K562 (cell line): ENCODE data around the gene TSGA10IP. TPM values are rescaled to one million over a fixed set of nuclear protein-coding genes. Genes with fewer than 3 reads are reported as not detected.

Experiments used
- ASH1L ChIP-seq: fragments of 450-650 bp; IDR thresholded peaks from 2 replicates; pipeline ENCODE4 v1.6.1; 2018; ENCODE audit warnings: borderline replicate concordance, mild to moderate bottlenecking, low read depth; ENCODE audit not compliant: partially characterized antibody
- BDP1 ChIP-seq: IDR thresholded peaks from 3 replicates; pipeline ENCODE4 v1.6.1; 2011; ENCODE audit not compliant: insufficient read length, insufficient read depth
- BHLHE40 ChIP-seq: IDR thresholded peaks from 2 replicates; pipeline ENCODE4 v1.6.1; 2011; ENCODE audit warnings: low read length, improper control_type of control experiment
- CEBPB ChIP-seq: fragments of 450-650 bp; IDR thresholded peaks from 2 replicates; pipeline ENCODE4 v1.6.1; 2016; ENCODE audit warnings: missing genetic modification characterization, missing compliant biosample characterization
- CHCHD3 ChIP-seq: fragments of 250-450 bp; sonication (Bioruptor Pico); IDR thresholded peaks from 2 replicates; pipeline ENCODE4 v2.1.2; 2022; ENCODE audit warnings: mild to moderate bottlenecking
- HMG20B ChIP-seq: fragments of 250-450 bp; sonication (Bioruptor Pico); IDR thresholded peaks from 2 replicates; pipeline ENCODE4 v1.5.0; 2021; ENCODE audit warnings: mild to moderate bottlenecking
- HNRNPK ChIP-seq: fragments of 200-400 bp; formaldehyde crosslinking; IDR thresholded peaks from one replicate; pipeline ENCODE4 v1.6.1; 2018; ENCODE audit warnings: mild to moderate bottlenecking, low read depth, low read length; ENCODE audit not compliant: poor library complexity, severe bottlenecking
- JUN ChIP-seq, 2 experiments: sonication (generic) in 1 of 2; formaldehyde crosslinking in 1 of 2; IDR thresholded peaks; 2 replicates each; pipeline versions ENCODE4 v1.6.1 to v1.8.0; 2012 to 2022; ENCODE audit warnings: borderline replicate concordance in 2 of 2, mild to moderate bottlenecking in 2 of 2, improper control_type of control experiment in 1 of 2, low read depth in 1 of 2, low read length in 1 of 2, missing genetic modification reagents in 1 of 2
- MECOM ChIP-seq: fragments of 250-450 bp; sonication (Bioruptor Pico); IDR thresholded peaks from 2 replicates; pipeline ENCODE4 v1.8.0; 2022; ENCODE audit warnings: inconsistent platforms
- NFXL1 ChIP-seq: fragments of 450-650 bp; formaldehyde crosslinking; IDR thresholded peaks from 2 replicates; pipeline ENCODE4 v1.4.0; 2021; ENCODE audit warnings: mild to moderate bottlenecking
- NR4A1 ChIP-seq, 2 experiments: fragments of 250-450 bp in 1 of 2; fragments of 450-650 bp in 1 of 2; sonication (Bioruptor Pico) in 1 of 2; IDR thresholded peaks; 2 replicates each; pipeline versions ENCODE4 v1.4.0 to v1.6.1; 2016 to 2020; ENCODE audit warnings: mild to moderate bottlenecking in 2 of 2, missing compliant biosample characterization in 1 of 2, missing genetic modification characterization in 1 of 2, moderate library complexity in 1 of 2
- PTBP1 ChIP-seq: fragments of 200-400 bp; formaldehyde crosslinking; IDR thresholded peaks from 2 replicates; pipeline ENCODE4 v1.6.1; 2017; ENCODE audit warnings: low read depth, low read length
- PTRF ChIP-seq: fragments of 450-650 bp; IDR thresholded peaks from 2 replicates; pipeline ENCODE4 v1.6.1; 2016; ENCODE audit warnings: mild to moderate bottlenecking, missing genetic modification characterization, missing compliant biosample characterization
- RBM17 ChIP-seq: fragments of 200-400 bp; formaldehyde crosslinking; IDR thresholded peaks from 2 replicates; pipeline ENCODE4 v1.6.1; 2017; ENCODE audit warnings: low read depth, mild to moderate bottlenecking, low read length, borderline replicate concordance
- RBM25 ChIP-seq: fragments of 200-400 bp; formaldehyde crosslinking; IDR thresholded peaks from 2 replicates; pipeline ENCODE4 v1.6.1; 2018; ENCODE audit warnings: low read length, low read depth, moderate library complexity; ENCODE audit not compliant: severe bottlenecking
- SMARCE1 ChIP-seq: fragments of 450-650 bp; IDR thresholded peaks from 2 replicates; pipeline ENCODE4 v1.7.1; 2016; ENCODE audit warnings: mild to moderate bottlenecking
- TOE1 ChIP-seq, 2 experiments: fragments of 450-650 bp in 1 of 2; sonication (generic) in 1 of 2; formaldehyde crosslinking in 1 of 2; IDR thresholded peaks; 2 replicates each; pipeline versions ENCODE4 v1.7.1 to v1.8.0; 2016 to 2022; ENCODE audit warnings: borderline replicate concordance in 2 of 2, mild to moderate bottlenecking in 2 of 2, antibody characterized with exemption in 1 of 2, inconsistent platforms in 1 of 2, low read depth in 1 of 2, missing genetic modification reagents in 1 of 2, moderate library complexity in 1 of 2
- ZC3H11A ChIP-seq: IDR thresholded peaks from 2 replicates; pipeline ENCODE4 v1.6.1; 2012; ENCODE audit warnings: low read depth, low read length, improper control_type of control experiment
- ZNF282 ChIP-seq: sonication (generic); formaldehyde crosslinking; IDR thresholded peaks from 2 replicates; pipeline ENCODE4 v1.8.1; 2023; ENCODE audit warnings: missing genetic modification reagents
- ZNF436 ChIP-seq: fragments of 250-450, 450-650 bp; sonication (Bioruptor Pico); formaldehyde crosslinking; IDR thresholded peaks from 2 replicates; pipeline ENCODE4 v1.7.0; 2020; ENCODE audit warnings: mild to moderate bottlenecking
- ZNF699 ChIP-seq: fragments of 250-450 bp; sonication (Bioruptor Pico); IDR thresholded peaks from 2 replicates; pipeline ENCODE4 v1.8.0; 2021; ENCODE audit warnings: mild to moderate bottlenecking, moderate library complexity; ENCODE audit not compliant: insufficient replicate concordance
- ZNF717 ChIP-seq: fragments of 250-450 bp; sonication (Bioruptor Pico); IDR thresholded peaks from 2 replicates; pipeline ENCODE4 v1.5.0; 2021
- polyA plus RNA-seq, 8 experiments: library from polyadenylated mRNA; depleted of rRNA in 4 of 8; stranded (reverse) in 5 of 8; unstranded in 3 of 8; fragments of >200 nt; fragmentation: Nextera tagmentation in 2 of 8; fragmentation: Illumina TruSeq in 1 of 8; extraction: Ambion mirVana in 2 of 8; extraction: Trizol in 1 of 8; gene quantifications; 2 replicates each; pipeline versions ENCODE4 v1.2.1 to v1.2.3, GENCODE V29; 2011 to 2014; ENCODE audit warnings: inconsistent platforms in 1 of 8, missing spikeins in 1 of 8
- total RNA-seq, 7 experiments: library from RNA; depleted of rRNA in 6 of 7; stranded (reverse); fragments of >200 nt in 6 of 7; fragmentation: Illumina TruSeq in 2 of 7; extraction: Trizol in 2 of 7; gene quantifications; 2 replicates each; pipeline versions ENCODE4 v1.2.1 to v1.2.3, GENCODE V29; 2011 to 2021; ENCODE audit warnings: low replicate concordance in 1 of 7
- TF ChIP-seq, protein P1 (sequence below): sonication (generic); formaldehyde crosslinking; IDR thresholded peaks from 2 replicates; pipeline ENCODE4 v1.8.0; 2022; ENCODE audit warnings: mild to moderate bottlenecking, missing genetic modification reagents
- TF ChIP-seq, protein P2 (sequence below): fragments of 250-450 bp; sonication (Bioruptor Pico); IDR thresholded peaks from 2 replicates; pipeline ENCODE4 v1.8.0; 2021; ENCODE audit warnings: mild to moderate bottlenecking, moderate library complexity

Gene TSGA10IP
- total and polyA plus RNA-seq, 9 of the 15 experiments (the other 6 are each of a cell fraction or from before 2014, with no cell fraction given) = not detected

DNA sequence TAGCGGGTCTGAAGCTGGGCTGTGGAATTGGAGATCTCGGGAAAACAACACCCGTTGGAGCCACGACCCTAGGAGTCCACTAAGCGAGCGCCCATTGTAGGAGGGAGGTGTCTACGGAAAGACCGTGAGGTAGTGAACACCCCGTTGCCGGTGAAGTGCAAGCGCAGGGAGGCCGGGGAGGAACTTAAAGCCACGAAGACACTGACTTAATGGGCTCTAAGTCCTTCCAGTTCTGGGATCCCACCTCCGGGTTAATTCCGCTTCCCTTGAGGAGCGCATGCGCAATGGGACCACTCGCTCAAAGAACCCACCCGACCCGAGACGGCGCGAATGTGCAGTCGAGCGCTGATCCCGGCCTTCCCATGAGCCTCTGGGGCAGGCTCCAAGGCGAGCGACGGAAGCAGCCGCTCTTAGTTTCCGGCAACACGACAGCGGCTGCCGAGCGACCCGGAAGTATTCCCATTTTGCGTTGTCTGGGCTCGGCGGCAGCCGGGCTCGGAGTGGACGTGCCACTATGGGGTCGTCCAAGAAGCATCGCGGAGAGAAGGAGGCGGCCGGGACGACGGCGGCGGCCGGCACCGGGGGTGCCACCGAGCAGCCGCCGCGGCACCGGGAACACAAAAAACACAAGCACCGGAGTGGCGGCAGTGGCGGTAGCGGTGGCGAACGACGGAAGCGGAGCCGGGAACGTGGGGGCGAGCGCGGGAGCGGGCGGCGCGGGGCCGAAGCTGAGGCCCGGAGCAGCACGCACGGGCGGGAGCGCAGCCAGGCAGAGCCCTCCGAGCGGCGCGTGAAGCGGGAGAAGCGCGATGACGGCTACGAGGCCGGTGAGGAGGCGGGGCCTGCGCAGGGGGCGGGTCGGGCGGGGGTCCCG, 16.2 kb downstream of the TSGA10IP start, which contains the start of gene SART1 (continued):
- TF ChIP-seq CHCHD3 (CRISPR knock-in tag) (no peak), BHLHE40 (no peak; the same call in 1 of the 2 replicates), NR4A1 (CRISPR knock-in tag; IDR thresholded peaks at IDR 0.05) (peak; percentile 71; the same call in 1 of the 2 replicates), NR4A1 (tag; IDR thresholded peaks at IDR 0.05) (no peak), RBM17 (no peak), ZNF717 (CRISPR knock-in tag) (no peak), JUN (IDR thresholded peaks at IDR 0.05; ENCODE audit: borderline replicate concordance, low read depth, low read length) (no peak), JUN (CRISPR knock-in tag; IDR thresholded peaks at IDR 0.05; ENCODE audit: borderline replicate concordance) (no peak; the same call in 1 of the 2 replicates), SMARCE1 (peak; percentile 67), RBM25 (no peak), ZNF699 (CRISPR knock-in tag) (no peak), MECOM (CRISPR knock-in tag) (no peak), NFXL1 (CRISPR knock-in tag) (no peak), ASH1L (no peak), ZC3H11A (0 out of 2 replicates have a peak, but pooled peaks have one; percentile 39), ZNF436 (CRISPR knock-in tag) (no peak), ZNF282 (CRISPR knock-in tag) (0 out of 2 replicates have a peak, but pooled peaks have one; percentile 71), HNRNPK (no peak), CEBPB (tag) (no peak), PTBP1 (no peak), BDP1 (no peak), TOE1 (IDR thresholded peaks at IDR 0.05; ENCODE audit: borderline replicate concordance) (no peak), TOE1 (CRISPR knock-in tag; IDR thresholded peaks at IDR 0.05; ENCODE audit: borderline replicate concordance, low read depth) (no peak), HMG20B (no peak), PTRF (tag) (no peak)
- TF ChIP-seq, protein P1, sequence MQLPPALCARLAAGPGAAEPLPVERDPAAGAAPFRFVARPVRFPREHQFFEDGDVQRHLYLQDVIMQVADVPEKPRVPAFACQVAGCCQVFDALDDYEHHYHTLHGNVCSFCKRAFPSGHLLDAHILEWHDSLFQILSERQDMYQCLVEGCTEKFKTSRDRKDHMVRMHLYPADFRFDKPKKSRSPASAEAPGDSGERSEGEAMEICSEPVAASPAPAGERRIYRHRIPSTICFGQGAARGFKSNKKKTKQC (CRISPR knock-in tag) = peak; percentile 39; the same call in 1 of the 2 replicates
- TF ChIP-seq, protein P2, sequence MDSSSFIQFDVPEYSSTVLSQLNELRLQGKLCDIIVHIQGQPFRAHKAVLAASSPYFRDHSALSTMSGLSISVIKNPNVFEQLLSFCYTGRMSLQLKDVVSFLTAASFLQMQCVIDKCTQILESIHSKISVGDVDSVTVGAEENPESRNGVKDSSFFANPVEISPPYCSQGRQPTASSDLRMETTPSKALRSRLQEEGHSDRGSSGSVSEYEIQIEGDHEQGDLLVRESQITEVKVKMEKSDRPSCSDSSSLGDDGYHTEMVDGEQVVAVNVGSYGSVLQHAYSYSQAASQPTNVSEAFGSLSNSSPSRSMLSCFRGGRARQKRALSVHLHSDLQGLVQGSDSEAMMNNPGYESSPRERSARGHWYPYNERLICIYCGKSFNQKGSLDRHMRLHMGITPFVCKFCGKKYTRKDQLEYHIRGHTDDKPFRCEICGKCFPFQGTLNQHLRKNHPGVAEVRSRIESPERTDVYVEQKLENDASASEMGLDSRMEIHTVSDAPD = no peak
